ENCODE results near the gene SLC24A3.

- TF ChIP-seq CTCF (conservative IDR thresholded peaks at IDR 0.05; ENCODE audit: low read length): no peak
- TF ChIP-seq EZH2phosphoT487 (IDR thresholded peaks at IDR 0.05; ENCODE audit: borderline replicate concordance): no peak
Measured at GRCh38 chr20:19714579-19714840, 502.1 kb downstream of the SLC24A3 start.
